Loucy (cell line): Measurements from ENCODE around the gene TAF13.
"Not testable (repeated sequence)": the region's sequence is repeated elsewhere in the genome, so short reads cannot be mapped to it uniquely, and the experiment has no call there.

ENCODE experiments used
- H2AFZ ChIP-seq: fragments of 200-600 bp; sonication (generic); 2 replicates; pipeline ENCODE4 v1.6.0; 2016; ENCODE audit warnings: antibody characterized with exemption, mild to moderate bottlenecking, low read length, moderate library complexity
- H3F3A ChIP-seq: fragments of 200-600 bp; 2 replicates; pipeline ENCODE4 v1.6.0; 2016; ENCODE audit warnings: antibody characterized with exemption, low read depth, mild to moderate bottlenecking
- H3K27me3 ChIP-seq: fragments of 200-600 bp; sonication (generic); 2 replicates; pipeline ENCODE4 v1.6.1; 2014; ENCODE audit warnings: low read length, mild to moderate bottlenecking; ENCODE audit not compliant: insufficient read depth, poor library complexity, severe bottlenecking
- H3K36me3 ChIP-seq: fragments of 200-600 bp; sonication (generic); 2 replicates; pipeline ENCODE4 v1.6.1; 2016; ENCODE audit warnings: low read length; ENCODE audit not compliant: insufficient read depth
- H3K4me1 ChIP-seq: fragments of 200-600 bp; sonication (generic); 2 replicates; pipeline ENCODE4 v1.5.1; 2014; ENCODE audit warnings: low read length, mild to moderate bottlenecking; ENCODE audit not compliant: insufficient read depth, poor library complexity, severe bottlenecking
- H3K4me2 ChIP-seq: fragments of 200-600 bp; sonication (generic); 2 replicates; pipeline ENCODE4 v1.6.0; 2014; ENCODE audit warnings: antibody characterized with exemption, low read length, low read depth, mild to moderate bottlenecking; ENCODE audit not compliant: poor library complexity, severe bottlenecking
- H3K4me3 ChIP-seq: fragments of 200-600 bp; sonication (generic); 2 replicates; pipeline ENCODE4 v1.5.1; 2014; ENCODE audit warnings: low read length, mild to moderate bottlenecking, mixed read lengths; ENCODE audit not compliant: poor library complexity, severe bottlenecking
- H3K79me2 ChIP-seq: fragments of 200-600 bp; sonication (generic); 2 replicates; pipeline ENCODE4 v1.6.1; 2014; ENCODE audit warnings: low read length; ENCODE audit not compliant: insufficient read depth
- H3K9ac ChIP-seq: fragments of 200-600 bp; sonication (generic); 2 replicates; pipeline ENCODE4 v1.6.0; 2014; ENCODE audit warnings: mild to moderate bottlenecking, low read depth, low read length, moderate library complexity; ENCODE audit not compliant: poor library complexity, severe bottlenecking
- H3K9me2 ChIP-seq: fragments of 200-600 bp; sonication (generic); replicated peaks from 2 replicates; pipeline ENCODE4 v1.6.1; 2016; ENCODE audit warnings: low read depth, low read length, mixed read lengths
- H3K9me3 ChIP-seq: fragments of 200-600 bp; sonication (generic); 2 replicates; pipeline ENCODE4 v1.6.1; 2014; ENCODE audit warnings: mild to moderate bottlenecking, antibody characterized with exemption, low read length, low read depth; ENCODE audit not compliant: insufficient read depth
- H4K20me1 ChIP-seq: fragments of 200-600 bp; sonication (generic); 2 replicates; pipeline ENCODE4 v1.6.0; 2014; ENCODE audit warnings: antibody characterized with exemption, low read length, mild to moderate bottlenecking; ENCODE audit not compliant: insufficient read depth, poor library complexity, severe bottlenecking
- CTCF ChIP-seq: fragments of 200-600 bp; sonication (generic); conservative IDR thresholded peaks from 2 replicates; pipeline ENCODE4 v1.5.1; 2014; ENCODE audit warnings: mild to moderate bottlenecking, antibody characterized with exemption, low read length
- EZH2phosphoT487 ChIP-seq: fragments of 200-600 bp; IDR thresholded peaks from 2 replicates; pipeline ENCODE4 v1.6.1; 2018; ENCODE audit warnings: antibody characterized with exemption, mild to moderate bottlenecking, moderate library complexity, borderline replicate concordance

TAF13 gene

GRCh38 chr1:109040627-109040988 is 35.2 kb downstream of the TAF13 start:
- no peaks in the 10 kb centered on the region for H3K27me3 ChIP-seq
- H3K79me2 ChIP-seq: peaks cover 23% of the 10 kb centered on the region
- no peaks in the 10 kb centered on the region for H3F3A ChIP-seq
- H3K4me3 ChIP-seq: peak overlapping the region; percentile 91
- peaks cover 18% of the 10 kb centered on the region for H3K4me1 ChIP-seq
- no peaks in the 10 kb centered on the region for H3K9me3 ChIP-seq
- no peaks in the 10 kb centered on the region for H3K36me3 ChIP-seq
- H3K9ac ChIP-seq: peak overlapping the region; percentile 78
- peak overlapping the region; percentile 92 for H3K4me2 ChIP-seq
- H4K20me1 ChIP-seq: peaks cover 3% of the 10 kb centered on the region
- H2AFZ ChIP-seq: peak overlapping the region; percentile 87; the same call in 1 of the 2 replicates
- H3K9me2 ChIP-seq: no peaks in the 10 kb centered on the region
- TF ChIP-seq EZH2phosphoT487 (no peak), CTCF (no peak)

- Histone ChIP-seq H3F3A (no peaks in the 10 kb centered on the region), H3K36me3 (no peaks in the 10 kb centered on the region), H4K20me1 (no peaks in the 10 kb centered on the region), H3K4me1 (no peaks in the 10 kb centered on the region), H3K4me2 (no peak overlapping the region), H3K79me2 (peaks cover 12% of the 10 kb centered on the region), H3K9me2 (no peaks in the 10 kb centered on the region), H3K27me3 (no peaks in the 10 kb centered on the region), H3K9ac (no peak overlapping the region), H3K9me3 (no peaks in the 10 kb centered on the region), H2AFZ (no peak overlapping the region), H3K4me3 (no peak overlapping the region)
- no peak for TF ChIP-seq EZH2phosphoT487
Observed at GRCh38 chr1:109034382-109034781, 41.4 kb downstream of the TAF13 start.

- not testable (repeated sequence) for H2AFZ ChIP-seq, H3K9me3 ChIP-seq, H3K9me2 ChIP-seq
Observed at GRCh38 chr1:109029493-109029892, 46.3 kb downstream of the TAF13 start.

GRCh38 chr1:109027841-109028240 is 48.0 kb downstream of the TAF13 start:
- Histone ChIP-seq H3K4me1 (no peaks in the 10 kb centered on the region), H4K20me1 (no peaks in the 10 kb centered on the region), H3K27me3 (no peaks in the 10 kb centered on the region), H3K4me2 (no peak overlapping the region), H3K36me3 (no peaks in the 10 kb centered on the region), H3K79me2 (peaks cover 10% of the 10 kb centered on the region; the same call in 1 of the 2 replicates), H3K4me3 (no peak overlapping the region), H3K9me3 (no peaks in the 10 kb centered on the region), H3K9me2 (no peaks in the 10 kb centered on the region), H3F3A (no peaks in the 10 kb centered on the region), H2AFZ (no peak overlapping the region), H3K9ac (no peak overlapping the region)
- no peak for TF ChIP-seq EZH2phosphoT487
- peak; percentile 46 for TF ChIP-seq CTCF

More at GRCh38 chr1:109029493-109029892, 46.3 kb downstream of the TAF13 start:
- not testable (repeated sequence) for H3K4me3 ChIP-seq, H3K27me3 ChIP-seq, H3F3A ChIP-seq, H3K4me2 ChIP-seq, H3K9ac ChIP-seq, H4K20me1 ChIP-seq, H3K36me3 ChIP-seq, H3K4me1 ChIP-seq
- peaks cover 12% of the 10 kb centered on the region; the same call in 1 of the 2 replicates for H3K79me2 ChIP-seq
